DND-41 (cell line): ENCODE measurements around the gene IDH2.

Experiments
- CTCF ChIP-seq: IDR thresholded peaks from 2 replicates; pipeline ENCODE4 v1.5.1; 2012; ENCODE audit warnings: borderline replicate concordance, low read length, moderate library complexity, mild to moderate bottlenecking; ENCODE audit not compliant: poor library complexity, severe bottlenecking; ENCODE audit errors: extremely low read depth
- EZH2 ChIP-seq: IDR thresholded peaks from 3 replicates; pipeline ENCODE4 v1.6.1; 2012; ENCODE audit warnings: borderline replicate concordance, low read depth, mild to moderate bottlenecking, moderate library complexity, low read length, inconsistent platforms; ENCODE audit not compliant: severe bottlenecking

DNA sequence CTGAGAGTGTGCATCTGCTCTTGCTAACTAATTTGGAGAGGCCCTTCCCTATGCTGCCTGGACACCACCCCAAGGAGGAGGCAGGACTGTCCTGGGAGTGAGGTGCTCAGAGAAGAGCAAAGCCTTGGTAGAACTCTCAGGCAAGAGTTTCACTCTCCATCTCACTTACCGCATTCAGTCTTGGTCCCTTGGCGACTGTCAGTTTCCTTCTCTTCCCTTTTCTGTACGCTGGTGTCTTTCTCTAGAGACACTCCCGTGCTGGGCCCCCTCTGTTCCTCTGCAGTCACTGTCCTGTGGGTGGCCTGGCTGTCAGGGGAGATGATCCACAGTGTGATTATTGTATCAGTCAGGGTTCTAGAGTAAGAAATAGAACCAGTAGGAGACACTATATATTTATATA lies 44.0 kb downstream of the IDH2 start:
- TF ChIP-seq CTCF (no peak), EZH2 (no peak)
